ENCODE results near the gene PODXL. TPM values are rescaled to one million over a fixed set of nuclear protein-coding genes. Genes with fewer than 3 reads are reported as not detected.

Gene PODXL
- total RNA-seq, 1 experiment from 2014 or later: 32.3 TPM

GRCh38 chr7:131497454-131497853, 59.0 kb downstream of the PODXL start:
- no peaks in the 10 kb centered on the region for H3K27me3 ChIP-seq (ENCODE audit: control insufficient read depth, insufficient read depth, low read length)
- ChIA-PET POLR2A (no interaction called here), CTCF (no interaction called here)
- BruUV-seq (replicated peaks): no TSS peak
- in situ Hi-C loops (cut with HindIII; ENCODE audit: low pct_unique_long_range_greater_than_20kb, low sequenced_read_pairs) (no loop called here), intact Hi-C loops (cut with micrococcal nuclease; ENCODE audit: unreplicated experiment) (no loop called here)
- H3K4me1 ChIP-seq (ENCODE audit: control insufficient read depth, insufficient read depth, low read length): no peaks in the 10 kb centered on the region; the same call in 1 of the 2 replicates
- no peak overlapping the region for H3K27ac ChIP-seq (ENCODE audit: low read length)
- H3K4me3 ChIP-seq (ENCODE audit: low read depth in 2 of 2, low read length in 2 of 2): no peak overlapping the region
- DNase-seq (ENCODE audit: low read depth, low spot score) (no peak), ATAC-seq (no peak)
- no peaks in the 10 kb centered on the region; the same call in none of the 2 replicates for H3K36me3 ChIP-seq (ENCODE audit: control insufficient read depth, insufficient read depth, low read length)
- TF ChIP-seq CTCF (IDR thresholded peaks at IDR 0.05) (no peak), SIN3A (IDR thresholded peaks at IDR 0.05; ENCODE audit: borderline replicate concordance, insufficient read depth, low read depth, low read length) (no peak)
- no peaks in the 10 kb centered on the region for H3K9me3 ChIP-seq (ENCODE audit: control insufficient read depth, insufficient read depth, low read depth, low read length)

- DNase-seq (ENCODE audit: low read depth, low spot score): no peak
- CTCF ChIA-PET: no interaction called here
- POLR2A ChIA-PET: no interaction called here
- H3K4me1 ChIP-seq (ENCODE audit: control insufficient read depth, insufficient read depth, low read length): no peaks in the 10 kb centered on the region
- H3K27ac ChIP-seq (ENCODE audit: low read length): no peak overlapping the region
- no TSS peak for BruUV-seq (replicated peaks)
- in situ Hi-C loops (cut with HindIII; ENCODE audit: low pct_unique_long_range_greater_than_20kb, low sequenced_read_pairs): no loop called here
- H3K27me3 ChIP-seq (ENCODE audit: control insufficient read depth, insufficient read depth, low read length): no peaks in the 10 kb centered on the region
- H3K36me3 ChIP-seq (ENCODE audit: control insufficient read depth, insufficient read depth, low read length): no peaks in the 10 kb centered on the region; the same call in none of the 2 replicates
- no peak for ATAC-seq
- no peaks in the 10 kb centered on the region for H3K9me3 ChIP-seq (ENCODE audit: control insufficient read depth, insufficient read depth, low read depth, low read length)
- intact Hi-C loops (cut with micrococcal nuclease; ENCODE audit: unreplicated experiment): no loop called here
- TF ChIP-seq POLR2AphosphoS5 (IDR thresholded peaks at IDR 0.05; ENCODE audit: low read depth, low read length): no peak
- TF ChIP-seq TCF7L2 (IDR thresholded peaks at IDR 0.05; ENCODE audit: low read depth, low read length): no peak
- no peak overlapping the region for H3K4me3 ChIP-seq (ENCODE audit: low read depth in 2 of 2, low read length in 2 of 2)
These were observed 60.5 kb downstream of the PODXL start for GRCh38 chr7:131495669-131496498.

GRCh38 chr7:131494182-131494581, 62.2 kb downstream of the PODXL start:
- DNase-seq (ENCODE audit: low read depth, low spot score) (no peak), ATAC-seq (no peak)
- Histone ChIP-seq H3K4me3 (ENCODE audit: low read depth in 2 of 2, low read length in 2 of 2) (no peak overlapping the region), H3K27ac (ENCODE audit: low read length) (no peak overlapping the region), H3K4me1 (ENCODE audit: control insufficient read depth, insufficient read depth, low read length) (no peaks in the 10 kb centered on the region), H3K27me3 (ENCODE audit: control insufficient read depth, insufficient read depth, low read length) (no peaks in the 10 kb centered on the region), H3K9me3 (ENCODE audit: control insufficient read depth, insufficient read depth, low read depth, low read length) (no peaks in the 10 kb centered on the region), H3K36me3 (ENCODE audit: control insufficient read depth, insufficient read depth, low read length) (peaks cover 3% of the 10 kb centered on the region)
- intact Hi-C loops (cut with micrococcal nuclease; ENCODE audit: unreplicated experiment) (no loop called here), in situ Hi-C loops (cut with HindIII; ENCODE audit: low pct_unique_long_range_greater_than_20kb, low sequenced_read_pairs) (no loop called here)
- CTCF ChIA-PET: no interaction called here
- POLR2A ChIA-PET: no interaction called here
- TF ChIP-seq REST (IDR thresholded peaks at IDR 0.05; ENCODE audit: insufficient read depth in 1 of 2, low read depth in 2 of 2, low read length in 1 of 2): no peak
- TF ChIP-seq POLR2AphosphoS5 (IDR thresholded peaks at IDR 0.05; ENCODE audit: low read depth, low read length): no peak
- no peak for TF ChIP-seq SIN3A (IDR thresholded peaks at IDR 0.05; ENCODE audit: borderline replicate concordance, insufficient read depth, low read depth, low read length)
- no peak for TF ChIP-seq TCF7L2 (IDR thresholded peaks at IDR 0.05; ENCODE audit: low read depth, low read length)
- TF ChIP-seq CTCF (IDR thresholded peaks at IDR 0.05): no peak
- BruUV-seq (replicated peaks): no TSS peak
